ENCODE results near the gene FXN.

DNA sequence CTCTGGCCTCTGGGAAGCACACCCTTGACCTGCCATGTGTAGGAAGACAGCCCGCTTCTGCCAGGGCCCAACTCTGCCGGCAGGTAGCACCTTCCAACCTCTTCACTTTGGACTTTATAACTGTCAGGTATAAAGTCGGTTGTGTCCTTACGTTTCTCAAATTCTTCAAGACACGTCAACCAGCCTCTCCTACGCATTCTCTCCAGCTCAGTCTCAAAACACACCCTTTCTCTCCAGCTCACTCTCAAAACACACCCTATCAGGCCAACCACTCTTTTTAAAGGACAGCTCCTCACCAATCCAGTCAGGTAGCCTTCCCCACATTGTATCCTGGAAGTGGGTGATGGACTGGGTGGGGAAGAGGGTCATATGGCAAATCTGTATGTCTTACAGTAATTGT, 13.5 kb downstream of the FXN start:
- TF ChIP-seq, protein P1, sequence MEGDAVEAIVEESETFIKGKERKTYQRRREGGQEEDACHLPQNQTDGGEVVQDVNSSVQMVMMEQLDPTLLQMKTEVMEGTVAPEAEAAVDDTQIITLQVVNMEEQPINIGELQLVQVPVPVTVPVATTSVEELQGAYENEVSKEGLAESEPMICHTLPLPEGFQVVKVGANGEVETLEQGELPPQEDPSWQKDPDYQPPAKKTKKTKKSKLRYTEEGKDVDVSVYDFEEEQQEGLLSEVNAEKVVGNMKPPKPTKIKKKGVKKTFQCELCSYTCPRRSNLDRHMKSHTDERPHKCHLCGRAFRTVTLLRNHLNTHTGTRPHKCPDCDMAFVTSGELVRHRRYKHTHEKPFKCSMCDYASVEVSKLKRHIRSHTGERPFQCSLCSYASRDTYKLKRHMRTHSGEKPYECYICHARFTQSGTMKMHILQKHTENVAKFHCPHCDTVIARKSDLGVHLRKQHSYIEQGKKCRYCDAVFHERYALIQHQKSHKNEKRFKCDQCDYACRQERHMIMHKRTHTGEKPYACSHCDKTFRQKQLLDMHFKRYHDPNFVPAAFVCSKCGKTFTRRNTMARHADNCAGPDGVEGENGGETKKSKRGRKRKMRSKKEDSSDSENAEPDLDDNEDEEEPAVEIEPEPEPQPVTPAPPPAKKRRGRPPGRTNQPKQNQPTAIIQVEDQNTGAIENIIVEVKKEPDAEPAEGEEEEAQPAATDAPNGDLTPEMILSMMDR (IDR thresholded peaks at IDR 0.05; ENCODE audit: low read depth, low read length) = no peak
- TF ChIP-seq EZH2phosphoT487 (IDR thresholded peaks at IDR 0.05; ENCODE audit: low read depth) = no peak
